Measurements from ENCODE around the gene SNED1.

GRCh38 chr2:241118737-241119505, 120.5 kb downstream of the SNED1 start:
- TF ChIP-seq TAF1 (IDR thresholded peaks at IDR 0.05; ENCODE audit: low read depth, low read length) (no peak), POLR2A (IDR thresholded peaks at IDR 0.05; ENCODE audit: low read depth, low read length) (no peak), POLR2AphosphoS5 (IDR thresholded peaks at IDR 0.05; ENCODE audit: low read depth, low read length) (no peak), PAX5 (IDR thresholded peaks at IDR 0.05; ENCODE audit: insufficient read depth, low read length, severe bottlenecking) (no peak), SPI1 (IDR thresholded peaks at IDR 0.05; ENCODE audit: low read depth, low read length) (no peak), POU2F2 (IDR thresholded peaks at IDR 0.05; ENCODE audit: low read depth, low read length) (no peak)
